ENCODE results near the gene VAV3.

VAV3 gene

GRCh38 chr1:107617921-107618320 is 347.1 kb downstream of the VAV3 start:
- in situ Hi-C loops (cut with MboI; ENCODE audit: low sequenced_read_pairs): no loop called here

GRCh38 chr1:107617456-107617855 is 347.5 kb downstream of the VAV3 start:
- in situ Hi-C loops (cut with MboI; ENCODE audit: low sequenced_read_pairs): no loop called here

GRCh38 chr1:107609808-107610207 is 355.2 kb downstream of the VAV3 start:
- in situ Hi-C loops (cut with MboI; ENCODE audit: low sequenced_read_pairs): no loop called here

- in situ Hi-C loops (cut with MboI; ENCODE audit: low sequenced_read_pairs): no loop called here
Observed at GRCh38 chr1:107604825-107605224, 360.2 kb downstream of the VAV3 start.

GRCh38 chr1:107600607-107601160 is 364.3 kb downstream of the VAV3 start:
- in situ Hi-C loops (cut with MboI; ENCODE audit: low sequenced_read_pairs): no loop called here

- in situ Hi-C loops (cut with MboI; ENCODE audit: low sequenced_read_pairs): no loop called here
Observed at GRCh38 chr1:107599220-107599619, 365.8 kb downstream of the VAV3 start.

GRCh38 chr1:107597290-107597689 is 367.7 kb downstream of the VAV3 start:
- in situ Hi-C loops (cut with MboI; ENCODE audit: low sequenced_read_pairs): no loop called here

GRCh38 chr1:107594536-107594935 is 370.4 kb downstream of the VAV3 start:
- in situ Hi-C loops (cut with MboI; ENCODE audit: low sequenced_read_pairs): no loop called here

GRCh38 chr1:107593501-107594209 is 371.3 kb downstream of the VAV3 start:
- in situ Hi-C loops (cut with MboI; ENCODE audit: low sequenced_read_pairs): no loop called here

- in situ Hi-C loops (cut with MboI; ENCODE audit: low sequenced_read_pairs): no loop called here
Observed at GRCh38 chr1:107590900-107591622, 373.9 kb downstream of the VAV3 start.

GRCh38 chr1:107590087-107590486 is 374.9 kb downstream of the VAV3 start:
- in situ Hi-C loops (cut with MboI; ENCODE audit: low sequenced_read_pairs): no loop called here

- in situ Hi-C loops (cut with MboI; ENCODE audit: low sequenced_read_pairs): no loop called here
Observed at GRCh38 chr1:107588321-107588720, 376.7 kb downstream of the VAV3 start.

GRCh38 chr1:107575226-107575625 is 389.8 kb downstream of the VAV3 start:
- in situ Hi-C loops (cut with MboI; ENCODE audit: low sequenced_read_pairs): no loop called here

- in situ Hi-C loops (cut with MboI; ENCODE audit: low sequenced_read_pairs): no loop called here
Observed at GRCh38 chr1:107574044-107574443, 390.9 kb downstream of the VAV3 start.

GRCh38 chr1:107572674-107573211 is 392.2 kb downstream of the VAV3 start:
- in situ Hi-C loops (cut with MboI; ENCODE audit: low sequenced_read_pairs): no loop called here

- in situ Hi-C loops (cut with MboI; ENCODE audit: low sequenced_read_pairs): no loop called here
Observed at GRCh38 chr1:107570768-107571167, 394.2 kb downstream of the VAV3 start.

GRCh38 chr1:107563441-107563840 is 401.5 kb downstream of the VAV3 start:
- in situ Hi-C loops (cut with MboI; ENCODE audit: low sequenced_read_pairs): no loop called here

- in situ Hi-C loops (cut with MboI; ENCODE audit: low sequenced_read_pairs): no loop called here
Observed at GRCh38 chr1:107559881-107560280, 405.1 kb downstream of the VAV3 start.

GRCh38 chr1:107557095-107557494 is 407.9 kb downstream of the VAV3 start:
- in situ Hi-C loops (cut with MboI; ENCODE audit: low sequenced_read_pairs): no loop called here

GRCh38 chr1:107555578-107555977 is 409.4 kb downstream of the VAV3 start:
- in situ Hi-C loops (cut with MboI; ENCODE audit: low sequenced_read_pairs): no loop called here

- in situ Hi-C loops (cut with MboI; ENCODE audit: low sequenced_read_pairs): no loop called here
Observed at GRCh38 chr1:107552781-107553180, 412.2 kb downstream of the VAV3 start.

GRCh38 chr1:107551456-107551855 is 413.5 kb downstream of the VAV3 start:
- in situ Hi-C loops (cut with MboI; ENCODE audit: low sequenced_read_pairs): no loop called here
